Ovary (tissue), 3 donors: ENCODE measurements around the gene ADPRM.

Experiments
- CTCF ChIP-seq, 3 donors: fragments of 450-650 bp in 2 of 3; fragments of 200-600 bp in 1 of 3; IDR thresholded peaks; one replicate each; pipeline versions ENCODE4 v1.5.1 to v1.8.0; 2016 to 2022; ENCODE audit warnings: antibody characterized with exemption in 3 of 3, mild to moderate bottlenecking in 1 of 3
- EP300 ChIP-seq: sonication (generic); formaldehyde crosslinking; IDR thresholded peaks from one replicate; pipeline ENCODE4 v1.6.1; 2017; ENCODE audit warnings: antibody characterized with exemption
- donor health status: DM: no; HTN: no; CAD: no.

- TF ChIP-seq EP300 (no peak), CTCF (IDR thresholded peaks at IDR 0.05) (no peak)
Observed at GRCh38 chr17:10757067-10757466, 59.7 kb downstream of the ADPRM start.
